IMR-90 (cell line): ENCODE data around the gene GRIK1. TPM values are rescaled to one million over a fixed set of nuclear protein-coding genes. Genes with fewer than 3 reads are reported as not detected.

Experiments used
- ATAC-seq: fragments of 200-7000 bp; cut with Tn5 transposase; 2 replicates; pipeline ENCODE4 v1.9.1; 2020; ENCODE audit warnings: low read depth, mild to moderate bottlenecking, moderate library complexity
- BruUV-seq: library from RNA; stranded (reverse); fragments of 400-500 nt; replicated peaks from 2 replicates; lab custom pipeline; 2021; lab: Mats Ljungman, UMichigan
- CTCF ChIA-PET: fragments of 300-600 bp; formaldehyde crosslinking; extraction: SDS; loops from one replicate; lab custom pipeline; 2021; ENCODE audit warnings: antibody characterized with exemption; lab: Yijun Ruan, JAX
- POLR2A ChIA-PET: fragments of 300-600 bp; sonication (Branson Sonifier 250); formaldehyde crosslinking; loops from one replicate; lab custom pipeline; 2022; ENCODE audit warnings: antibody characterized with exemption; ENCODE audit not compliant: unreplicated experiment; lab: Charles Lee
- DNase-seq: peaks from one replicate; pipeline ENCODE4 v3.0.0; 2013
- H2AFZ ChIP-seq: replicated peaks from 2 replicates; pipeline ENCODE3; 2013; ENCODE audit warnings: low read length, mild to moderate bottlenecking; ENCODE audit not compliant: poor library complexity
- H2AK5ac ChIP-seq: 2 replicates; pipeline ENCODE4 v1.6.1; 2013; ENCODE audit warnings: low read depth, low read length, inconsistent platforms
- H2AK9ac ChIP-seq: replicated peaks from 2 replicates; pipeline ENCODE3; 2013; ENCODE audit warnings: mild to moderate bottlenecking, low read depth, low read length, moderate library complexity; ENCODE audit not compliant: poor library complexity
- H2BK120ac ChIP-seq: 2 replicates; pipeline ENCODE4 v1.6.1; 2013; ENCODE audit warnings: low read depth, low read length, inconsistent platforms
- H2BK15ac ChIP-seq: 3 replicates; pipeline ENCODE4 v1.6.1; 2013; ENCODE audit warnings: low read depth, low read length, inconsistent platforms
- H2BK20ac ChIP-seq: 2 replicates; pipeline ENCODE4 v1.6.1; 2013; ENCODE audit warnings: low read depth, mild to moderate bottlenecking, inconsistent platforms, low read length, moderate library complexity
- H2BK5ac ChIP-seq: 2 replicates; pipeline ENCODE4 v1.6.1; 2013; ENCODE audit warnings: mild to moderate bottlenecking, low read depth, low read length, inconsistent platforms; ENCODE audit not compliant: poor library complexity, severe bottlenecking
- H3K14ac ChIP-seq: replicated peaks from 2 replicates; pipeline ENCODE4 v1.6.1; 2013; ENCODE audit warnings: low read depth, low read length, inconsistent platforms
- H3K18ac ChIP-seq: 2 replicates; pipeline ENCODE4 v1.6.1; 2013; ENCODE audit warnings: low read depth, low read length, control low read depth
- H3K23ac ChIP-seq: 2 replicates; pipeline ENCODE4 v1.6.1; 2013; ENCODE audit warnings: low read depth, low read length, inconsistent platforms
- H3K27ac ChIP-seq: 2 replicates; pipeline ENCODE4 v1.5.1; 2013; ENCODE audit warnings: mild to moderate bottlenecking, control low read depth, low read length; ENCODE audit not compliant: insufficient read depth
- H3K27me3 ChIP-seq: 2 replicates; pipeline ENCODE4 v1.6.1; 2013; ENCODE audit warnings: low read length; ENCODE audit not compliant: control insufficient read depth, insufficient read depth
- H3K36me3 ChIP-seq: 2 replicates; pipeline ENCODE4 v1.6.1; 2013; ENCODE audit warnings: low read length, mixed read lengths; ENCODE audit not compliant: control insufficient read depth, insufficient read depth
- H3K4ac ChIP-seq: 2 replicates; pipeline ENCODE4 v1.6.1; 2013; ENCODE audit warnings: low read depth, low read length, inconsistent platforms
- H3K4me1 ChIP-seq: 2 replicates; pipeline ENCODE4 v1.6.1; 2013; ENCODE audit warnings: low read length, mixed read lengths; ENCODE audit not compliant: control insufficient read depth, insufficient read depth
- H3K4me2 ChIP-seq: 2 replicates; pipeline ENCODE4 v1.6.1; 2013; ENCODE audit warnings: low read depth, mild to moderate bottlenecking, control low read depth, low read length, moderate library complexity
- H3K4me3 ChIP-seq: 2 replicates; pipeline ENCODE4 v1.5.1; 2013; ENCODE audit warnings: low read depth, mild to moderate bottlenecking, control low read depth, low read length, moderate library complexity; ENCODE audit not compliant: insufficient read depth
- H3K56ac ChIP-seq: 2 replicates; pipeline ENCODE4 v1.6.1; 2013; ENCODE audit warnings: low read length, inconsistent platforms; ENCODE audit not compliant: insufficient read depth; ENCODE audit errors: extremely low read depth
- H3K79me1 ChIP-seq, 2 experiments: 2 replicates each; pipeline ENCODE4 v1.6.1; 2013; ENCODE audit warnings: low read length in 2 of 2, inconsistent platforms in 1 of 2, low read depth in 1 of 2
- H3K9ac ChIP-seq: 2 replicates; pipeline ENCODE4 v1.6.1; 2013; ENCODE audit warnings: low read depth, low read length, control low read depth
- H3K9me1 ChIP-seq: 2 replicates; pipeline ENCODE4 v1.6.1; 2013; ENCODE audit warnings: low read length, inconsistent platforms; ENCODE audit not compliant: insufficient read depth
- H3K9me3 ChIP-seq: 2 replicates; pipeline ENCODE4 v1.6.1; 2013; ENCODE audit warnings: low read length; ENCODE audit not compliant: control insufficient read depth, insufficient read depth
- H4K20me1 ChIP-seq: 2 replicates; pipeline ENCODE4 v1.6.1; 2013; ENCODE audit warnings: low read length, inconsistent platforms; ENCODE audit not compliant: insufficient read depth
- H4K5ac ChIP-seq: 2 replicates; pipeline ENCODE4 v1.6.1; 2013; ENCODE audit warnings: mild to moderate bottlenecking, low read depth, low read length, control low read depth
- H4K8ac ChIP-seq, 2 experiments: 2 replicates each; pipeline ENCODE4 v1.6.1; 2013; ENCODE audit warnings: low read depth in 2 of 2, low read length in 2 of 2, control low read depth in 1 of 2, inconsistent platforms in 1 of 2
- H4K91ac ChIP-seq: 2 replicates; pipeline ENCODE4 v1.6.1; 2013; ENCODE audit warnings: low read depth, low read length, inconsistent platforms; ENCODE audit not compliant: insufficient read depth
- RAD21 ChIP-seq: IDR thresholded peaks from 2 replicates; pipeline ENCODE4 v1.6.1; 2012; ENCODE audit warnings: low read length, improper control_type of control experiment
- RCOR1 ChIP-seq: IDR thresholded peaks from 2 replicates; pipeline ENCODE4 v1.6.1; 2012; ENCODE audit warnings: mild to moderate bottlenecking, low read length, improper control_type of control experiment; ENCODE audit not compliant: insufficient replicate concordance
- RFX5 ChIP-seq: IDR thresholded peaks from 2 replicates; pipeline ENCODE4 v1.8.0; 2012; ENCODE audit warnings: low read depth, mild to moderate bottlenecking, low read length, moderate library complexity
- dilution Hi-C: fragments of 300-500 bp; cut with HindIII; formaldehyde crosslinking; loops from one replicate; pipeline ENCODE4 v1.14.3; 2018; ENCODE audit warnings: low sequenced_read_pairs; ENCODE audit not compliant: unreplicated experiment
- in situ Hi-C: fragments of 300-500 bp; cut with MboI; formaldehyde crosslinking; loops from 3 replicates; pipeline ENCODE4 v1.14.3; 2019; ENCODE audit warnings: low sequenced_read_pairs, inconsistent platforms, mixed read lengths
- intact Hi-C: fragments of 100-400 bp; cut with micrococcal nuclease; formaldehyde crosslinking; loops from 2 replicates; pipeline ENCODE4 v1.10.0; 2022
- polyA plus RNA-seq, 3 experiments: library from polyadenylated mRNA; depleted of rRNA; stranded (reverse); fragments of >200 nt; gene quantifications; 2 replicates each; pipeline ENCODE4 v1.2.3, GENCODE V29; 2012; ENCODE audit warnings: low replicate concordance in 1 of 3
- total RNA-seq: library from RNA; depleted of rRNA; stranded (reverse); fragments of >200 nt; gene quantifications from 2 replicates; pipeline ENCODE4 v1.2.3, GENCODE V29; 2012

The GRIK1 gene
- total and polyA plus RNA-seq, 2 of the 4 experiments (the other 2 are of a cell fraction), result not detected

DNA sequence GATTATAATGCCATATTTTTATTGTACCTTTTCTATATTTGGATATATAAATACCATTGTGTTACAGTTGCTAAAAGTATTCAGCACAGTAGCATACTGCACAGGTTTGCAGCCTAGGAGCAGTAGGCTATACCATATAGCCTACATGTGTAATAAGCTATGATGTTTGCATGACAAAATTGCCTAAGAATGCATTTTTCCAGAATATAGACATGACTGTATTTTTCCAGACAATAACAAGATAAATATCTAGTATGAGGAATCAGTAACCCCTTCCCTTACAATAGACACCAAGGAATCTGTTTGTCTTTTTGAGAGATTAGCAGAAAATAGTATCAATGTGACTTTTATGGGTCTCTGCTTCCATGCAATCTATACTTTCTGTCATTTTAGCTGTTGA, 228.6 kb downstream of the GRIK1 start:
- ChIA-PET POLR2A (no interaction called here), CTCF (no interaction called here)
- Histone ChIP-seq H3K56ac (no peak overlapping the region), H3K36me3 (no peaks in the 10 kb centered on the region), H4K91ac (no peak overlapping the region), H3K4me2 (no peak overlapping the region), H3K18ac (no peak overlapping the region), H3K4me1 (no peaks in the 10 kb centered on the region), H3K27me3 (no peaks in the 10 kb centered on the region), H3K14ac (no peak overlapping the region), H2AK9ac (no peak overlapping the region), H3K4ac (no peak overlapping the region), H2AFZ (no peak overlapping the region), H2BK120ac (no peak overlapping the region), H2AK5ac (no peak overlapping the region), H4K5ac (no peak overlapping the region), H3K9ac (no peak overlapping the region), H2BK5ac (no peak overlapping the region), H3K9me3 (no peaks in the 10 kb centered on the region), H3K27ac (no peak overlapping the region), H3K9me1 (no peaks in the 10 kb centered on the region; the same call in 1 of the 2 replicates), H2BK15ac (no peak overlapping the region), H3K79me1 (no peaks in the 10 kb centered on the region), H4K20me1 (no peaks in the 10 kb centered on the region), H4K8ac (no peak overlapping the region), H3K23ac (no peak overlapping the region), H2BK20ac (no peak overlapping the region), H3K4me3 (no peak overlapping the region)
- dilution Hi-C loops, result no loop called here
- in situ Hi-C loops, result no loop called here
- BruUV-seq, result no TSS peak
- ATAC-seq, result no peak
- DNase-seq, result no peak
- TF ChIP-seq RAD21 (no peak), RFX5 (no peak), RCOR1 (no peak)
- intact Hi-C loops, result loop anchor here (10.0 kb wide), 1 partner anchor 396 kb away; no protein-coding TSS in a partner anchor
